Right cardiac atrium (tissue), 5 donors: ENCODE results near the gene MTHFD1. TPM values are rescaled to one million over a fixed set of nuclear protein-coding genes. Genes with fewer than 3 reads are reported as not detected.

Source experiments
- ATAC-seq, 2 donors: fragments of 200-7000 bp; cut with Tn5 transposase; one replicate each; pipeline versions ENCODE4 v1.8.0 to v1.9.1; 2020; ENCODE audit warnings: moderate library complexity in 2 of 2, mild to moderate bottlenecking in 1 of 2
- DNase-seq, 3 donors: peaks; one replicate each; pipeline ENCODE4 v3.0.0-alpha.2; 2020
- H3K27ac ChIP-seq: one replicate; pipeline ENCODE4 v1.5.1; 2013; ENCODE audit warnings: mild to moderate bottlenecking, low read length, control low read depth, moderate library complexity
- H3K27me3 ChIP-seq: one replicate; pipeline ENCODE4 v1.6.1; 2013; ENCODE audit not compliant: control insufficient read depth, insufficient read depth
- H3K4me1 ChIP-seq: one replicate; pipeline ENCODE4 v1.6.1; 2013; ENCODE audit warnings: low read length; ENCODE audit not compliant: control insufficient read depth, insufficient read depth
- H3K4me3 ChIP-seq: one replicate; pipeline ENCODE4 v1.5.1; 2013; ENCODE audit warnings: low read length, control low read depth
- H3K9me3 ChIP-seq: one replicate; pipeline ENCODE4 v1.6.1; 2013; ENCODE audit warnings: low read length; ENCODE audit not compliant: control insufficient read depth
- WGBS: extraction: QIAGEN DNeasy Blood & Tissue Kit; methylation state at CpG from one replicate; pipeline ENCODE4 v1.1.7; 2013; 5-methylcytosine and 5-hydroxymethylcytosine counted together
- intact Hi-C, 4 donors: fragments of 100-400 bp; cut with DNase I; formaldehyde crosslinking; loops; one replicate each; pipeline versions ENCODE4 v1.11.0 to v1.14.0; 2022 to 2023
- polyA plus RNA-seq: library from polyadenylated mRNA; stranded (reverse); fragments of 200-250 nt; gene quantifications from one replicate; pipeline ENCODE4 v1.2.3, GENCODE V29; 2013
- total RNA-seq, 4 donors: library from RNA; stranded (reverse); fragmentation: NEBNext Ultra II Directional; extraction: Animal tissue kit (Norgen Biotek cat#: 25700); gene quantifications; one replicate each; pipeline ENCODE4 v1.2.1, GENCODE V29; 2021
- donor health status: healthy with polysubstance abuse.
- donor health status: DM: no; HTN: yes; CAD: no.
- donor health status: DM: no; HTN: no; CAD: no.
- donor health status: DM: no; HTN: yes; CAD: no; lungs with severe emphysema.
- donor health status: DM: yes; HTN: yes; CAD: no.

The MTHFD1 gene
- total and polyA plus RNA-seq, 5 donors = 30.1 to 64.7 (median 55.6) TPM

DNA sequence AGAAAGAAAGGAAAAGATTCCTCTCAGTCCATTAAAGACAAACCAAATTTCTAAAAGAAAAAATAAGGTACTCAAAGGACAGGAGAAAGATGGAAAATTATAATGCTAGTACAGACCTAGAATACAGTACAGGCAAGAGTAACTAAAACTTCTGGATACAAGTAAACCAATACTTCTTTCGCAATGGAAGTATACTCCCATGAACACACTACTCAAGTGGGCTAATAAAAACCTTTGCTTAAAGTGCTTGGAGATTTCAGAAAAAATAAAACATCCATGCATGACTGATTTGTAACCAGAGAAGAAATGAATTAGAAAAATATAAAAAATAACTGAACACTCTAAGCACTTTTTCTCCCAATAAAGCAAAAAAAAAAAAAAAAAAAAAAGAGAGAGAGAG is 111.9 kb downstream of the MTHFD1 start:
- intact Hi-C loops = loop anchor here in 1 of 4 donors (10.0 kb wide), 1 partner anchor 155 kb away; no protein-coding TSS in a partner anchor
- DNase-seq (no peak), ATAC-seq (no peak)
- peaks cover 9% of the 10 kb centered on the region for H3K4me1 ChIP-seq
- no peaks in the 10 kb centered on the region for H3K9me3 ChIP-seq
- 96% methylated on average over 1 of the region's 1 CpG for WGBS
- H3K27ac ChIP-seq = no peak overlapping the region
- H3K27me3 ChIP-seq = no peaks in the 10 kb centered on the region
- no peak overlapping the region for H3K4me3 ChIP-seq

- peak; percentile 71 to 84 (median 77) for DNase-seq
- Histone ChIP-seq H3K9me3 (no peaks in the 10 kb centered on the region), H3K4me1 (peaks cover 9% of the 10 kb centered on the region), H3K27me3 (no peaks in the 10 kb centered on the region), H3K4me3 (peak overlapping the region; percentile 65), H3K27ac (peak overlapping the region; percentile 97)
- peak; percentile 36 to 42 for ATAC-seq
- WGBS = 35% methylated on average over 8 of the region's 8 CpGs
- intact Hi-C loops = loop anchor here in 1 of 4 donors (10.0 kb wide), 1 partner anchor 157 kb away; no protein-coding TSS in a partner anchor
These were observed 113.4 kb downstream of the MTHFD1 start for GRCh38 chr14:64501411-64502171.

DNA sequence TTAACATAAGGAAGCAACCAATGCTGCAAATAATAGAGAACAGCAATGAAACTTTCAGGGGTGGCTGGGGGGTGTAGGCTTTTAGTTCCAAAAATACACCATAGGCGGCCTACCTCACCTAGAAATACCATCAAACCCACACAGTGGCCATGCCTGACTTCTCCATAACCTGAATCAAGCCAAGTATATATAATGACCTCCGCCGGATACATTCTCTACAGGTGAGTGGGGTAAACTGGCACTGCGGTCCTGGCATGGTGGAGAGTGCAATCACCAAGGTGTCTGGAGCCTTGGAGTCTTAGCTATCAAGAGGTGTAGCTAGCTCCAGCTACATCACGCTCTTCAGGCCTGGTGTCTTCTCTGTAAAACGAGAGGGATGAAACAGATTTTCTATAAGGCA is 114.3 kb downstream of the MTHFD1 start:
- 58% methylated on average over 6 of the region's 6 CpGs for WGBS
- Histone ChIP-seq H3K4me1 (peaks cover 11% of the 10 kb centered on the region), H3K4me3 (peak overlapping the region; percentile 65), H3K9me3 (no peaks in the 10 kb centered on the region), H3K27ac (peak overlapping the region; percentile 98), H3K27me3 (no peaks in the 10 kb centered on the region)
- DNase-seq (no peak), ATAC-seq (no peak)
- intact Hi-C loops = loop anchor here in 1 of 4 donors (10.0 kb wide), 1 partner anchor 158 kb away; no protein-coding TSS in a partner anchor

GRCh38 chr14:64502887-64503433 is 114.8 kb downstream of the MTHFD1 start:
- no peak for DNase-seq

GRCh38 chr14:64503434-64504309 is 115.5 kb downstream of the MTHFD1 start, which contains the start of gene ZBTB25:
ZBTB25 (minus strand) TSS chr14:64503838; CDS start chr14:64490533, 13,305 bp downstream.
- ATAC-seq (peak; percentile 87 to 90), DNase-seq (peak; percentile 92 to 97 (median 97))
- H3K9me3 ChIP-seq = no peaks in the 10 kb centered on the region
- H3K27me3 ChIP-seq = no peaks in the 10 kb centered on the region
- peaks cover 11% of the 10 kb centered on the region for H3K4me1 ChIP-seq
- intact Hi-C loops = loop anchor here in 1 of 4 donors (10.0 kb wide), 1 partner anchor 159 kb away; no protein-coding TSS in a partner anchor
- under 1% methylated on average over 87 of the region's 87 CpGs for WGBS
- peak within 1 kb of the TSS; percentile 65 for H3K4me3 ChIP-seq
- H3K27ac ChIP-seq = peak within 1 kb of the TSS; percentile 98

More at GRCh38 chr14:64502887-64503433, 114.8 kb downstream of the MTHFD1 start:
- Histone ChIP-seq H3K27me3 (no peaks in the 10 kb centered on the region), H3K4me1 (peaks cover 11% of the 10 kb centered on the region), H3K27ac (peak overlapping the region; percentile 98), H3K9me3 (no peaks in the 10 kb centered on the region), H3K4me3 (peak overlapping the region; percentile 65)
- WGBS = under 1% methylated on average over 29 of the region's 29 CpGs
- intact Hi-C loops = loop anchor here in 1 of 4 donors (10.0 kb wide), 1 partner anchor 158 kb away; no protein-coding TSS in a partner anchor
- ATAC-seq = no peak

DNA sequence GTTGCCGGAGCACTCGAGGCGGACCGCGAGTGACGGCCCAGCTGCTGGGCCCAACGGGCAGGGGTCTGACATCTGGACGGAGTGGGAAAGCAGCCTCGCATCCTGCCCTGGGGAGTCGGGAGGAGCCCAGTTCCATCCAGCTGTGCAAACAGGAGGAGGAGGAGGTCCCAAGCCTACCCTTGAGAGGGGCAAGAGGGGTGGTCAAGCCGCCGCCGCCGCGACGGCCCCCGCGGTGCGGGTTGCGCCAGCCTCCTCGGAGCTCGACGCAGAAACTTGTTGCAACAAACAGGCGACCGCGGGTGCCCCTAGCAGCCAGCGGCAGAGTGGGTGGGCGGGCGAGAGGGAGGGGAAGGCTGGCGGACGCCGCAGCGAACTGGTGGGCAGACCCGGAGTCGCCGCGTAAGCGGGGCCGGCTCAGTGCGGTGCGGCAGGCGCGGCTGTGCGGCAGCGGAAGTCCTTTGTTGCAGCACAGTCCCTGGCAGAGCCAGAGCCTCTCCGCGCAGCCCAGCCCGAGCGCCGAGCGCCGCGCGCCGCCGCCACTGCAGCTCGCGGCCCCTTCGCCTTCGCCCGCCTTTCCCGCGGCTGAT is 116.2 kb downstream of the MTHFD1 start, which contains the start of gene ZBTB1:
Gene ZBTB1 (plus strand): TSS at position 461 of the 587 bp plus-strand sequence. CDS start 16,735 bp downstream, outside the sequence.
- Histone ChIP-seq H3K9me3 (no peaks in the 10 kb centered on the region), H3K27me3 (no peaks in the 10 kb centered on the region), H3K27ac (peak within 1 kb of the TSS; percentile 98), H3K4me1 (peaks cover 11% of the 10 kb centered on the region), H3K4me3 (peak within 1 kb of the TSS; percentile 65)
- DNase-seq = peak; percentile 90 to 96 (median 95)
- intact Hi-C loops = loop anchor here in 1 of 4 donors (10.0 kb wide), 1 partner anchor 160 kb away; no protein-coding TSS in a partner anchor
- under 1% methylated on average over 63 of the region's 63 CpGs for WGBS
- peak; percentile 75 to 77 for ATAC-seq

DNA sequence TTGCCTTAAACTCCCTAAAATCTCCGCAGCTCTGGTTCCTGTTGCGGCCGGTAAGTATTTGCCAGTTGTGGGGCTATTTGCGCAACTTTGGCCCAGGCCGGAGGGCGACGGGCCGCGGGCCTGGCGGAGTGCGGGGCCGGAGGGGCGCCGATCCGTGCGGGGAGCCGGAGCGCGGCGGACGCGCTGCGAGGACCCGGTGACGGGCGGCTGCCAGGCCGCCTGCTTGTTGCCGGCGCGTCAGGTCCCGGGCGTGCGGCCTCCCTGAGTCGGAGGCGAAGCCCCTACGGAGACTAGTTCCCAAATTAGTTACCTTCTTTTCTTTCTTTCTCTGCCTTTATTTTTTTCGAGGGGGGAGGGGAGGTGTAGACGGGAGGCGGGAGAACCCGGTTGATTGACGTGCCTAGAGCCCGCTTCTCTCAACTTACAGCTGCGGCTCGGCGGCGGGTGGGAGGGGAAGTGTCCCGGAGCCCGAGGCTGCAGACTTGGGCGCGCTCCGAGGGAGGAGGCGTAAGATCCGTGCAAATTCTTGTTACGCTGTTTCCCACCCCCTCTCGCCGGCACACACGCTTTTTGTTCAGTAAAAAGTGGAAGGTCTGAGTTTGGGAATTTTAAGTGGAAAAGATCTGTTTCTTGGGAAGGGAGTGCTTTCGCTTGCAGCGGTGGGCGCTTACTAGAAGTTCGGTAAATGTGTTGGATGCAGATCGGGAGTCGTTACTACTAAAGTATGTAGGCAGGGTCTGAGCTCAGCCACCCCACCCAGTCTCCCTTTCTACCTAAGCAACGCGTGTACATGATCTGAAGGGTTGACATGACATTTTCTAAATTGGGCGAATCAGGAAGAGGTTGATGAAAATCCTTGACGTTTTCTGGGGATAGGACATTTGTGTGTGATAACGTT is 117.0 kb downstream of the MTHFD1 start:
- Histone ChIP-seq H3K4me3 (peak overlapping the region; percentile 65), H3K27me3 (no peaks in the 10 kb centered on the region), H3K27ac (peak overlapping the region; percentile 98), H3K9me3 (no peaks in the 10 kb centered on the region), H3K4me1 (peaks cover 11% of the 10 kb centered on the region)
- peak; percentile 58 to 65 for ATAC-seq
- intact Hi-C loops = loop anchor here in 1 of 4 donors (10.0 kb wide), 1 partner anchor 160 kb away; no protein-coding TSS in a partner anchor
- under 1% methylated on average over 68 of the region's 68 CpGs for WGBS
- DNase-seq = peak; percentile 91 to 97 (median 96)

GRCh38 chr14:64506721-64507120 is 118.6 kb downstream of the MTHFD1 start:
- no peaks in the 10 kb centered on the region for H3K27me3 ChIP-seq
- peaks cover 8% of the 10 kb centered on the region for H3K4me1 ChIP-seq
- no peak overlapping the region for H3K27ac ChIP-seq
- H3K9me3 ChIP-seq = no peaks in the 10 kb centered on the region
- intact Hi-C loops = loop anchor here in 1 of 4 donors (10.0 kb wide), 1 partner anchor 162 kb away; no protein-coding TSS in a partner anchor
- no peak for ATAC-seq
- no peak for DNase-seq
- peak overlapping the region; percentile 15 for H3K4me3 ChIP-seq
- 21% methylated on average over 3 of the region's 3 CpGs for WGBS

GRCh38 chr14:64507376-64508156 is 119.4 kb downstream of the MTHFD1 start:
- Histone ChIP-seq H3K9me3 (no peaks in the 10 kb centered on the region), H3K4me3 (no peak overlapping the region), H3K27ac (no peak overlapping the region), H3K4me1 (peaks cover 3% of the 10 kb centered on the region), H3K27me3 (no peaks in the 10 kb centered on the region)
- WGBS = 65% methylated on average over 4 of the region's 4 CpGs
- DNase-seq = no peak
- intact Hi-C loops = loop anchor here in 1 of 4 donors (10.0 kb wide), 1 partner anchor 163 kb away; no protein-coding TSS in a partner anchor
- ATAC-seq = no peak
